Erythroblast (primary cell): ENCODE measurements around the gene SARS1.

Experiments
- GATA1 ChIP-seq: IDR thresholded peaks from 2 replicates; pipeline ENCODE4 v1.6.1; 2011; ENCODE audit warnings: low read depth, mild to moderate bottlenecking, control low read depth, low read length, moderate library complexity
- POLR2A ChIP-seq: IDR thresholded peaks from 2 replicates; pipeline ENCODE4 v1.6.1; 2011; ENCODE audit warnings: mild to moderate bottlenecking, low read length

DNA sequence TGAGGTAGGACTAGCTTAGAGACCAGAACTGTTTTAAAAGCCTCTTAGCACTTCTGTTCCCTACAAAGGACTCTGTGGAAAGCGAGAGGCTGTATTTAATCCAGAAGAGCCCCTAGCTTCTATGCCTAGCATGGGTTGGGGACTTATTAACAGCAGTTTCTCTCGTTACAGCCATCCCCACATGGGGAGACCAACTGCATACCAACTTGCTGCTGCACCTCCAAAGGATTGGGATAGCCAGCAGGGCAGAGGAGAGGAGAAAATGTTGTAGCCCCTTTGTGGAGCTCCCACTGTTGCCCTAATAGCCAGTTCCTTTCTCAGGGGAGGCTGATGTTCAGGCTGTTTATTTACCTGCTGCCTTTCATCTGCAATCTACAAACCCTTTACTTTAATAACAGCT is 24.7 kb downstream of the SARS1 start:
- TF ChIP-seq POLR2A, result no peak
- TF ChIP-seq GATA1, result no peak
